Activated B cell treated with CpG ODN at 0.5 μM for 24 hours (primary cell): ENCODE data around the gene DET1. TPM values are rescaled to one million over a fixed set of nuclear protein-coding genes. Genes with fewer than 3 reads are reported as not detected.
"Not testable (repeated sequence)": the region's sequence is repeated elsewhere in the genome, so short reads cannot be mapped to it uniquely, and the experiment has no call there.

Experiments
- ATAC-seq: fragments of 200-7000 bp; cut with Tn5 transposase; one replicate; pipeline ENCODE4 v1.10.0; 2021; ENCODE audit warnings: low read depth, mild to moderate bottlenecking, moderate library complexity
- CTCF ChIA-PET: fragments of 350-600 bp; sonication (Branson Sonifier 250); formaldehyde crosslinking; loops from one replicate; lab custom pipeline; 2021; ENCODE audit warnings: antibody characterized with exemption; lab: Charles Lee
- POLR2A ChIA-PET: fragments of 350-600 bp; sonication (Branson Sonifier 250); formaldehyde crosslinking; loops from one replicate; lab custom pipeline; 2021; ENCODE audit warnings: antibody characterized with exemption; lab: Charles Lee
- DNase-seq: peaks from one replicate; pipeline ENCODE4 v3.0.0; 2022
- H3K27ac Mint-ChIP-seq: one replicate; pipeline ENCODE4 v1.8.0; 2020; ENCODE audit warnings: mixed read lengths
- H3K27me3 Mint-ChIP-seq: one replicate; pipeline ENCODE4 v1.8.0; 2021; ENCODE audit warnings: mixed read lengths
- H3K36me3 Mint-ChIP-seq: one replicate; pipeline ENCODE4 v1.8.0; 2021; ENCODE audit warnings: low read depth, mixed read lengths
- H3K4me1 Mint-ChIP-seq: one replicate; pipeline ENCODE4 v1.8.0; 2021; ENCODE audit warnings: mixed read lengths
- H3K4me3 Mint-ChIP-seq: one replicate; pipeline ENCODE4 v1.8.0; 2020; ENCODE audit warnings: mild to moderate bottlenecking, mixed read lengths
- H3K9me3 Mint-ChIP-seq: one replicate; pipeline ENCODE4 v1.8.0; 2020; ENCODE audit warnings: mixed read lengths
- CTCF ChIP-seq: fragments of 200-600 bp; IDR thresholded peaks from one replicate; pipeline ENCODE4 v1.8.0; 2022; ENCODE audit warnings: antibody characterized with exemption, mild to moderate bottlenecking
- intact Hi-C: fragments of 100-400 bp; cut with micrococcal nuclease; formaldehyde crosslinking; loops from one replicate; pipeline ENCODE4 v1.15.1; 2024
- total RNA-seq: library from RNA; stranded (reverse); gene quantifications from 2 replicates; pipeline ENCODE4 v1.2.3, GENCODE V29; 2022

Gene DET1
- total RNA-seq, 1 donor from 2014 or later, result 7.1 TPM

DNA sequence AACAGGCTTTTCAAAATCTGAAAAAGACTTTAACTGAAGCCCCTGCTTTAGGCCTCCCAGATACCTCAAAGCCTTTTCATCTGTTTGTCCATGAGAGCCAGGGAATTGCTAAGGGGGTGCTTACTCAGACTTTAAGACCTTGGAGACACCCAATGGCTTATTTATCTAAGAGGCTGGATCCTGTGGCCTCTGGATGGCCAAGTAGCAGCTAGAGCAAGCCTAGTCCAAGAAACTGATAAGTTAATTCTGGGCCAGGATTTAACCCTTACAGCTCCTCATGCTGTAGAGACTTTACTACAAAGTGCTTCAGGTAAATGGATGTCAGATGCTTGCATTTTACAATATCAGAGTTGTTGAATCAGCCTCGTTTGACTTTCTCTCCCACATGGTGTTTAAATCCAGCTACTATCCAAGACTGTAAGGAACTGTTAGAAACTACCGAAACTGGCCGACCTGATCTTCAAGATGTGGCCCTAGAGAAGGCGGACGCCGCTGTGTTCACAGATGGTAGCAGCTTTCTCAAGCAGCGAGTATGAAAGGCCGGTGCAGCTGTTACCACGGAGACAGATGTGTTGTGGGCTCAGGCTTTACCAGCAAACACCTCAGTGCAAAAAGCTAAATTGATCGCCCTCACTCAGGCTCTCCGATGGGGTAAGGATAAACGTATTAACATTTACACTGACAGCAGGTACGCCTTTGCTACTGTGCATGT lies 3.3 kb downstream of the DET1 start:
- no peak overlapping the region for H3K27ac Mint-ChIP-seq
- no peaks in the 10 kb centered on the region for H3K27me3 Mint-ChIP-seq
- H3K9me3 Mint-ChIP-seq, result no peaks in the 10 kb centered on the region
- intact Hi-C loops, result loop anchor here (10.0 kb wide), 1 partner anchor 702 kb away; the partner anchor contains the start of gene FANCI
- ChIA-PET CTCF (interaction anchor here (1.3 kb wide), 1 partner anchor 76 kb away, joined by 3 read pairs; the partner anchor contains the start of genes MRPL46 and MRPS11), POLR2A (no interaction called here)
- H3K4me3 Mint-ChIP-seq, result no peak overlapping the region
- no peak for TF ChIP-seq CTCF
- peaks cover 14% of the 10 kb centered on the region for H3K36me3 Mint-ChIP-seq
- ATAC-seq (no peak), DNase-seq (no peak)
- H3K4me1 Mint-ChIP-seq, result peaks cover 14% of the 10 kb centered on the region

DNA sequence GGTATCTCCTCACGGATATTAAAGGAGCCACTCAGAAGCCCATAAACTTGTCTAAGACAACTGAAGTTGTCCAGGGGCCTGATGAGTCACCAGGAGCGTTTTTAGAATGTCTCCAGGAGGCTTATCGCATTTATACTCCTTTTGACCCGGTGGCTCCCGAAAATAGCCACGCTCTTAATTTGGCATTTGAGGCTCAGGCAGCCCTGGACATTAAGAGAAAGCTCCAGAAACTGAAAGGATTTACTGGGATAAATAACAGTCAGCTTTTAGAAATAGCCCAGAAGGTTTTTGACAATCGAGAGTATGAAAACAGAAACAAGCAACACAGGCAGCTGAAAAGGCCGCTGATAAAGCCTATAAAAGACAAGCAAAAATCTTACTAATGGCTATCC lies 4.1 kb downstream of the DET1 start:
- Mint-ChIP-seq H3K9me3 (no peaks in the 10 kb centered on the region), H3K4me3 (no peak overlapping the region), H3K27me3 (no peaks in the 10 kb centered on the region), H3K36me3 (peaks cover 14% of the 10 kb centered on the region), H3K4me1 (peaks cover 14% of the 10 kb centered on the region), H3K27ac (no peak overlapping the region)
- intact Hi-C loops, result loop anchor here (10.0 kb wide), 1 partner anchor 702 kb away; the partner anchor contains the start of gene FANCI
- no peak for TF ChIP-seq CTCF
- ATAC-seq, result no peak
- ChIA-PET POLR2A (no interaction called here), CTCF (interaction anchor here (1.3 kb wide), 1 partner anchor 75 kb away, joined by 3 read pairs; the partner anchor contains the start of genes MRPL46 and MRPS11)
- DNase-seq, result no peak

GRCh38 chr15:88541709-88542341 lies 4.7 kb downstream of the DET1 start:
- no peak overlapping the region for H3K27ac Mint-ChIP-seq

GRCh38 chr15:88541111-88541510 lies 5.4 kb downstream of the DET1 start:
- H3K27ac Mint-ChIP-seq, H3K27me3 Mint-ChIP-seq, DNase-seq, H3K9me3 Mint-ChIP-seq, ATAC-seq, H3K4me1 Mint-ChIP-seq, H3K4me3 Mint-ChIP-seq, CTCF ChIA-PET, POLR2A ChIA-PET: not testable (repeated sequence)
- peaks cover 15% of the 10 kb centered on the region for H3K36me3 Mint-ChIP-seq
- intact Hi-C loops, result loop anchor here (10.0 kb wide), 1 partner anchor 704 kb away; the partner anchor contains the start of gene FANCI

More at GRCh38 chr15:88541709-88542341, 4.7 kb downstream of the DET1 start:
- DNase-seq (no peak), ATAC-seq (no peak)
- CTCF ChIA-PET, result interaction anchor here (1.3 kb wide), 1 partner anchor 75 kb away, joined by 3 read pairs; the partner anchor contains the start of genes MRPL46 and MRPS11
- Mint-ChIP-seq H3K9me3 (no peaks in the 10 kb centered on the region), H3K4me1 (peaks cover 11% of the 10 kb centered on the region), H3K36me3 (peaks cover 14% of the 10 kb centered on the region), H3K27me3 (no peaks in the 10 kb centered on the region), H3K4me3 (no peak overlapping the region)
- TF ChIP-seq CTCF, result no peak
- intact Hi-C loops, result loop anchor here (10.0 kb wide), 1 partner anchor 703 kb away; the partner anchor contains the start of gene FANCI
- POLR2A ChIA-PET, result no interaction called here

- peaks cover 21% of the 10 kb centered on the region for H3K36me3 Mint-ChIP-seq
- H3K27me3 Mint-ChIP-seq, H3K4me3 Mint-ChIP-seq, H3K27ac Mint-ChIP-seq, POLR2A ChIA-PET, H3K9me3 Mint-ChIP-seq, ATAC-seq, DNase-seq, H3K4me1 Mint-ChIP-seq, CTCF ChIA-PET: not testable (repeated sequence)
- intact Hi-C loops, result loop anchor here (10.0 kb wide), 1 partner anchor 704 kb away; the partner anchor contains the start of gene FANCI
Observed at GRCh38 chr15:88540350-88540749, 6.1 kb downstream of the DET1 start.

DNA sequence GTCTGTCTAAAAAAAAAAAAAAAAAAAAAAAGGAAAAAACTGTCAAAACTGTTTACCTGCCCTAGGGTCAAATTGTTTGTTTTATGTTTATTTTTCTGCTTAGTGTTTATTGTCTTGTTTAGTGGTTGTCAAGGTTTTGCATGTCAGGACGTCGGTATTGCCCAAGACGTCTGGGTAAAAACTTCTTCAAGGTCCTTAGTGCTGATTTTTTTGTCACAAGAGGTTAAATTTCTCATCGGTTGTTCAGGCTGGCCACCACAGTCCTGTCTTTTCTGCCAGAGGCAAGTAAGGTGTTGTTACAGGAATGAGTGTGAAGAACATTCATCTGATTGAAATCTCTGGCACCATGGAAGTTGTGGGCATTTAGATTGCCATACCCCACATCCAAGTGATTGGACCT lies 7.0 kb downstream of the DET1 start:
- Mint-ChIP-seq H3K27ac (no peak overlapping the region), H3K36me3 (peaks cover 26% of the 10 kb centered on the region), H3K4me3 (no peak overlapping the region), H3K4me1 (no peaks in the 10 kb centered on the region), H3K9me3 (peaks cover 5% of the 10 kb centered on the region), H3K27me3 (no peaks in the 10 kb centered on the region)
- ChIA-PET CTCF (no interaction called here), POLR2A (no interaction called here)
- no peak for TF ChIP-seq CTCF
- no peak for ATAC-seq
- intact Hi-C loops, result no loop called here
- no peak for DNase-seq
